Immature natural killer cell (primary cell): ENCODE results near the gene EGLN3. TPM values are rescaled to one million over a fixed set of nuclear protein-coding genes. Genes with fewer than 3 reads are reported as not detected.
"Not testable (repeated sequence)": the region's sequence is repeated elsewhere in the genome, so short reads cannot be mapped to it uniquely, and the experiment has no call there.

Experiments used
- DNase-seq, 3 donors: peaks; one replicate each; pipeline ENCODE4 v3.0.0; 2022; ENCODE audit warnings: mixed read lengths in 1 of 3
- H3K27ac Mint-ChIP-seq, 6 donors: one replicate each; pipeline ENCODE4 v1.8.0; 2020; ENCODE audit warnings: mixed read lengths in 6 of 6, mild to moderate bottlenecking in 5 of 6, inconsistent platforms in 4 of 6, moderate library complexity in 3 of 6
- H3K27me3 Mint-ChIP-seq, 3 donors: one replicate each; pipeline ENCODE4 v1.8.0; 2020 to 2021; ENCODE audit warnings: low read depth in 3 of 3, mild to moderate bottlenecking in 3 of 3, mixed read lengths in 3 of 3, moderate library complexity in 3 of 3, inconsistent platforms in 1 of 3
- H3K36me3 Mint-ChIP-seq, 3 donors: one replicate each; pipeline ENCODE4 v1.8.0; 2020; ENCODE audit warnings: mixed read lengths in 3 of 3, inconsistent platforms in 2 of 3, mild to moderate bottlenecking in 2 of 3
- H3K4me1 Mint-ChIP-seq, 2 donors: one replicate each; pipeline ENCODE4 v1.8.0; 2020; ENCODE audit warnings: inconsistent platforms in 2 of 2, mild to moderate bottlenecking in 2 of 2, mixed read lengths in 2 of 2, moderate library complexity in 1 of 2
- H3K4me3 Mint-ChIP-seq, 5 donors: one replicate each; pipeline ENCODE4 v1.8.0; 2020; ENCODE audit warnings: mild to moderate bottlenecking in 5 of 5, mixed read lengths in 5 of 5, inconsistent platforms in 3 of 5, moderate library complexity in 3 of 5
- H3K9me3 Mint-ChIP-seq, 6 donors: one replicate each; pipeline ENCODE4 v1.8.0; 2020; ENCODE audit warnings: mild to moderate bottlenecking in 6 of 6, mixed read lengths in 6 of 6, inconsistent platforms in 4 of 6, moderate library complexity in 3 of 6
- polyA plus RNA-seq, 3 donors: library from polyadenylated mRNA; unstranded; fragments of 300-500 nt; fragmentation: Illumina TruSeq; gene quantifications; one replicate each; pipeline ENCODE4 v1.2.3, GENCODE V29; 2021

EGLN3 gene
- polyA plus RNA-seq, 3 donors from 2014 or later: 1.3 to 3.2 (median 1.6) TPM

- H3K36me3 Mint-ChIP-seq: no peaks in the 10 kb centered on the region
- no peaks in the 10 kb centered on the region for H3K4me1 Mint-ChIP-seq
- peaks cover 0 to 1% (median 1%) of the 10 kb centered on the region in 3 donors for H3K27me3 Mint-ChIP-seq
- no peak overlapping the region for H3K27ac Mint-ChIP-seq
- no peak overlapping the region for H3K4me3 Mint-ChIP-seq
- DNase-seq: no peak
- H3K9me3 Mint-ChIP-seq: peaks cover 0 to 4% (median 0%) of the 10 kb centered on the region in 6 donors
These were observed 12.5 kb downstream of the EGLN3 start for GRCh38 chr14:33938131-33938949.

DNA sequence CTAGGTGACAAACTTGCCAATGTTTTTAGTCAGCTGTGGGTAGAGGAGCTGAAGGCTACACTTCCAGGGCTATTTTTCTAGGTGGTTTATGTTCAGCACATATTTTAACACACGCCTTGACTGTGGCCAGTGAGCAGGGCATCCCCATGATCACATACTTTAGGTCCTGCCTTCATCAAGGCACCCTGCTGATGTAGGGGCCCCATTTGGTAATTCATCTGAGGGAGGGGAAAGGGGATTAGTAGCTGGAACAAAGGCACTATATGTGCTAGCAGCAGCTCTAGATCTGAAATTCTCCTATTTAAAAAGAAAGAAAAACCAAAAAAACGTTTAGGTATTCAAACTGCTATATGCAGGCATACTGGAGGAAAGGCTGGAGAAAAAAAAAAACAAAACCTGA lies 14.5 kb downstream of the EGLN3 start:
- H3K27ac Mint-ChIP-seq: no peak overlapping the region
- no peak for DNase-seq
- H3K36me3 Mint-ChIP-seq: no peaks in the 10 kb centered on the region
- H3K9me3 Mint-ChIP-seq: peaks cover 0 to 4% (median 0%) of the 10 kb centered on the region in 6 donors
- no peaks in the 10 kb centered on the region for H3K4me1 Mint-ChIP-seq
- H3K4me3 Mint-ChIP-seq: no peak overlapping the region
- no peaks in the 10 kb centered on the region for H3K27me3 Mint-ChIP-seq

- H3K36me3 Mint-ChIP-seq: peaks cover 0 to under 1% (median 0%) of the 10 kb centered on the region in 3 donors
- no peak overlapping the region for H3K4me3 Mint-ChIP-seq
- H3K9me3 Mint-ChIP-seq: peaks cover 0 to 4% (median 0%) of the 10 kb centered on the region in 6 donors
- no peaks in the 10 kb centered on the region for H3K27me3 Mint-ChIP-seq
- H3K27ac Mint-ChIP-seq: no peak overlapping the region
- H3K4me1 Mint-ChIP-seq: no peaks in the 10 kb centered on the region
- DNase-seq: no peak
These were observed 15.9 kb downstream of the EGLN3 start for GRCh38 chr14:33934938-33935337.

- no peak for DNase-seq
- Mint-ChIP-seq H3K36me3 (peaks cover 0 to 4% (median 0%) of the 10 kb centered on the region in 3 donors), H3K4me3 (no peak overlapping the region), H3K9me3 (peaks cover 0 to 6% (median 0%) of the 10 kb centered on the region in 6 donors), H3K27ac (no peak overlapping the region), H3K27me3 (no peaks in the 10 kb centered on the region), H3K4me1 (no peaks in the 10 kb centered on the region)
These were observed 16.7 kb downstream of the EGLN3 start for GRCh38 chr14:33934043-33934750.

- Mint-ChIP-seq H3K27me3 (no peaks in the 10 kb centered on the region), H3K4me1 (no peaks in the 10 kb centered on the region), H3K27ac (no peak overlapping the region), H3K9me3 (peaks cover 0 to 6% (median 0%) of the 10 kb centered on the region in 6 donors), H3K36me3 (peaks cover 0 to 4% (median 0%) of the 10 kb centered on the region in 3 donors), H3K4me3 (no peak overlapping the region)
- DNase-seq: no peak
These were observed 17.4 kb downstream of the EGLN3 start for GRCh38 chr14:33933386-33933933.

DNA sequence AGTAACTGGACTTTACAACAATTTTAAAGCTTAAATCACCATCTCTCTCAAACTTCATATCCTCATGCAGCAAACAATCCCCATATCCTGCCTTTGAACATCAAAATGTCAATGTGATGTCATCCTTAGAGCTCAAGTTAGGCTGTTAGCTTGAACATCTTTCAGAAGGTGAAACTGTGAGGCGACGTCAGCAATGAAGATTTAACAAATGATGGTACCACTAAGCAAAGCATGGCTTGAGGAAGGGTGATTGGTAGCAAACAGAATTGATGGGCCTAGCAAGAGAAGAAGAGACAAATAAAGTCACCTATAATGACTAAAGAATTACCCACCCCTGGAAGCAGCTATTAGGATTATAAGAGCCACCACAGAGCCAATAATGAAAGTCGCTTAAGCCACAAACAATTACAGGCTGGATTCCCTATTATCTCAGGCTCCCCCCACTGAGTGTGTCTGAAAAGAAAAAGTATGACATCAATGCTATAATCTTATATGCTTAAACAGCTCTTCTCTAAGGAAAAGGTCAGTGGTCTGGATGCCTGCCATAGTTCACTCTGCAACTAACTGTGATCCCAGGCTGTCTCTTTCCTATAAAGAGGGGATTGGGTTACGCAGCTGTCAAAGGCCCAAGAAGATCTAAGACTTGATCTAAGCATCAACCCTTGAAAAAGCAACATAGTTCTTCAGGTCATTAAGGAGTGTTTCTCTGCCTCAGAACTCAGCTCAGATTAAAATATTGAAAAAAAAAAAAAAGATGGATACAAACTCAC lies 18.1 kb downstream of the EGLN3 start:
- Mint-ChIP-seq H3K27me3 (no peaks in the 10 kb centered on the region), H3K27ac (no peak overlapping the region), H3K36me3 (peaks cover 0 to 4% (median 0%) of the 10 kb centered on the region in 3 donors), H3K4me3 (no peak overlapping the region), H3K9me3 (peaks cover 0 to 6% (median 0%) of the 10 kb centered on the region in 6 donors), H3K4me1 (no peaks in the 10 kb centered on the region)
- DNase-seq: no peak

DNA sequence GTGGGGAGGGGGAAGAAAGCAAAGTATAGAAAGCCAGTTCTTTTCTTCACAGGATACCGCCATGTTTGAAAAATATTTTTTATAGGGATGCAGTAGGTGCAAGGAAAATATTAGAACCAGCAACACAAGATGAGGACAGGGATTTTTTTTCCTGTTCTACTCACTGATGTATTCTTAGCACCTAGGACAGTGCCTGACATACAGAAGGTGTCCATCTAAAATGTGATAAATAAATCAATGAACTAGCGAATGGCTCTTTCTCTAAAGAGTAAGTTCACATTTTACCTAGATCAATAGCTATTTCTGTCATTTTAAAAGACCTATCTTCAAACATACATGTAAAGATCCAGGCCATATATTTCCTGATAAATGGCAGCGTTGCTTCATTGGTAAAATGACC lies 18.8 kb downstream of the EGLN3 start:
- DNase-seq: no peak
- H3K9me3 Mint-ChIP-seq: peaks cover 0 to 6% (median 0%) of the 10 kb centered on the region in 6 donors
- H3K4me3 Mint-ChIP-seq: no peak overlapping the region
- no peaks in the 10 kb centered on the region for H3K27me3 Mint-ChIP-seq
- H3K36me3 Mint-ChIP-seq: peaks cover 0 to 4% (median 0%) of the 10 kb centered on the region in 3 donors
- no peaks in the 10 kb centered on the region for H3K4me1 Mint-ChIP-seq
- H3K27ac Mint-ChIP-seq: no peak overlapping the region

GRCh38 chr14:33931461-33931860 lies 19.4 kb downstream of the EGLN3 start:
- no peaks in the 10 kb centered on the region for H3K4me1 Mint-ChIP-seq
- no peak for DNase-seq
- peaks cover 0 to 4% (median 0%) of the 10 kb centered on the region in 3 donors for H3K36me3 Mint-ChIP-seq
- no peak overlapping the region for H3K4me3 Mint-ChIP-seq
- H3K27me3 Mint-ChIP-seq: no peaks in the 10 kb centered on the region
- peaks cover 0 to 6% (median 0%) of the 10 kb centered on the region in 6 donors for H3K9me3 Mint-ChIP-seq
- no peak overlapping the region for H3K27ac Mint-ChIP-seq

- peaks cover 0 to 4% (median 0%) of the 10 kb centered on the region in 6 donors for H3K9me3 Mint-ChIP-seq
- H3K4me3 Mint-ChIP-seq: no peak overlapping the region
- H3K27ac Mint-ChIP-seq: no peak overlapping the region
- H3K36me3 Mint-ChIP-seq: peaks cover 0 to 4% (median 0%) of the 10 kb centered on the region in 3 donors
- DNase-seq: no peak
- no peaks in the 10 kb centered on the region for H3K27me3 Mint-ChIP-seq
- no peaks in the 10 kb centered on the region for H3K4me1 Mint-ChIP-seq
These were observed 20.4 kb downstream of the EGLN3 start for GRCh38 chr14:33930439-33930838.

DNA sequence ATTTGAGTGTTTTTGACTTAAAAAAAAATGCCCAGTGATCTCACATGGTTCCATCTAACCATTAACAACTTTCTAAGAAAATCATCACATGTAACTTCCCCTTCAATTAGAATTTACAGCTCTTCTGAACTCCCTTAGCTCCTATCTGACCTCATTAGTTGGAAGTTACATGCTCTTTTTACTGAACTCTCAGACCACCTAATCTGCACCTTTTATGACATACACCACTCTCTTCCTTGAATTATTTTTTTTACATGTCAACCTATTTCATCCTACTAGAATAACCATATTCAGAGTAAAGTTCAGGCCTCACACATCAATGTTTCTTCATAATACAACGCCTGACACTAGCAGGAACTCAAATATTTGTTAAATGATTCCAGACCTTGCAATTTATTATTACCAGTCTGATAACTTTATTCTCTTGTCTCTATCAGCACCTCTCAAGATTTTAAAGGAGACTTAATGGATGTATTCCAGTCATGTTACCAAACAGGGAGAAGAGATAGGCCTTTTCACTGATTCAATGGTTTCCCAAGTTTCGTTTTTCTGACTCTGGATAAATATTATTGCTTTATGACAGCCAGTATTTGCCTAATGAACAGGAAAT lies 21.0 kb downstream of the EGLN3 start:
- H3K27me3 Mint-ChIP-seq: no peaks in the 10 kb centered on the region
- H3K27ac Mint-ChIP-seq: no peak overlapping the region
- no peak for DNase-seq
- H3K4me1 Mint-ChIP-seq: no peaks in the 10 kb centered on the region
- H3K36me3 Mint-ChIP-seq: peaks cover 0 to 4% (median 0%) of the 10 kb centered on the region in 3 donors
- H3K4me3 Mint-ChIP-seq: no peak overlapping the region
- peaks cover 0 to 4% (median 0%) of the 10 kb centered on the region in 6 donors for H3K9me3 Mint-ChIP-seq

- no peak overlapping the region for H3K4me3 Mint-ChIP-seq
- no peak overlapping the region for H3K27ac Mint-ChIP-seq
- peaks cover 0 to 4% (median 0%) of the 10 kb centered on the region in 6 donors for H3K9me3 Mint-ChIP-seq
- no peaks in the 10 kb centered on the region for H3K4me1 Mint-ChIP-seq
- H3K36me3 Mint-ChIP-seq: peaks cover 0 to 4% (median 0%) of the 10 kb centered on the region in 3 donors
- DNase-seq: no peak
- no peaks in the 10 kb centered on the region for H3K27me3 Mint-ChIP-seq
These were observed 22.0 kb downstream of the EGLN3 start for GRCh38 chr14:33928895-33929294.

DNA sequence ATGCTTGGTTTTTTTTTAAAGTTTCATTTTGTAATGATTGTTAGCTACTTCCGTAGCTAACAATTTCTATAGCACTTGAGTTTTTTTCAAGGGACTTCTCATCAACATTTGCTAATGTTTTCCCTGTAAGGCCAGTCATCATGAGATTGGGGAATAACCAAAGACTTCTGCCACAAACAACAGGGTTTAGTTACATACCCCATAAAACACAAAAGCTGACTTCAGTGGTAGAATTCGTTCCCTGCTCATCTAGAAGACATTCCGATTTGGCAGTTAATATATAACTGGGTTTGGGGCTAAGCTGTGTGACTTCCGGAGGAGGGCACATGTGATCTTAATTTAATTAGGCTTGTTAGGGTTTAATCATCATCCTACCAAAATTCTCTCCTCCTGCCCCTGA lies 22.9 kb downstream of the EGLN3 start:
- peaks cover 0 to 7% (median 0%) of the 10 kb centered on the region in 6 donors for H3K9me3 Mint-ChIP-seq
- H3K27me3 Mint-ChIP-seq: no peaks in the 10 kb centered on the region
- H3K4me1 Mint-ChIP-seq: no peaks in the 10 kb centered on the region
- DNase-seq: no peak
- H3K36me3 Mint-ChIP-seq: peaks cover 0 to 4% (median 0%) of the 10 kb centered on the region in 3 donors
- H3K4me3 Mint-ChIP-seq: no peak overlapping the region
- H3K27ac Mint-ChIP-seq: no peak overlapping the region

DNA sequence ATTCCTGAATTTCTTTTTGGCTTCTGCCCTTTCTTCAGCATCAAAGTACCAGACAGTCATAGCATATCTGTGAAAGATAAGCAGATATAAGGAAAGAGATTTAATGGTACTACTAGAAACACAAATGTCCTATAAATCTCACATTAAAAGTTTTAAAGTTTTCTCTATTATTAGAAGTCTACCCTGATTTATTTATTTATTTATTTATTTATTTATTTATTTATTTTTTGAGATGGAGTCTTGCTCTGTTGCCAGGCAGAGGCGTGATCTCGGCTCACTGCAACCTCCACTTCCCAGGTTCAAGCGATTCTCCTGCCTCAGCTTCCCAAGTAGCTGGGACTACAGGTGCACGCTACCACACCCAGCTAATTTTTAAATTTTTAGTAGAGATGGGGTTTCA lies 23.9 kb downstream of the EGLN3 start:
- H3K27ac Mint-ChIP-seq, H3K4me1 Mint-ChIP-seq, H3K4me3 Mint-ChIP-seq, DNase-seq, H3K27me3 Mint-ChIP-seq, H3K9me3 Mint-ChIP-seq, H3K36me3 Mint-ChIP-seq: not testable (repeated sequence)
